ENCODE measurements around the gene TSPAN16.
"Not testable (repeated sequence)": the region's sequence is repeated elsewhere in the genome, so short reads cannot be mapped to it uniquely, and the experiment has no call there.

Gene TSPAN16

GRCh38 chr19:11347546-11348039 lies 51.6 kb downstream of the TSPAN16 start:
- H3K4me1 ChIP-seq (ENCODE audit: low read length): 0 out of 2 replicates have a peak, but pooled peaks cover 4% of the 10 kb centered on the region
- TF ChIP-seq EZH2phosphoT487 (IDR thresholded peaks at IDR 0.05; ENCODE audit: low read length) (no peak), EZH2 (optimal IDR thresholded peaks at IDR 0.05; ENCODE audit: low read depth, low read length) (no peak), CTCF (IDR thresholded peaks at IDR 0.05; ENCODE audit: low read length) (no peak)
- H3K27me3 ChIP-seq (replicated peaks; ENCODE audit: insufficient read depth, low read length): 0 out of 2 replicates have a peak, but pooled peaks cover 4% of the 10 kb centered on the region
- H2AFZ ChIP-seq (ENCODE audit: low read length): no peak overlapping the region
- no peaks in the 10 kb centered on the region for H4K20me1 ChIP-seq (ENCODE audit: insufficient read depth, low read length)
- H3K27ac ChIP-seq (ENCODE audit: low read length): no peak overlapping the region
- H3K36me3 ChIP-seq (replicated peaks; ENCODE audit: insufficient read depth, low read length): no peaks in the 10 kb centered on the region
- peaks cover 6% of the 10 kb centered on the region; the same call in 1 of the 2 replicates for H3F3A ChIP-seq (ENCODE audit: insufficient read depth, low read length)
- no peak overlapping the region for H3K9ac ChIP-seq (ENCODE audit: low read length)
- no peaks in the 10 kb centered on the region for H3K9me2 ChIP-seq (replicated peaks; ENCODE audit: insufficient read depth, low read length)
- no peaks in the 10 kb centered on the region for H3K79me2 ChIP-seq (ENCODE audit: low read length)
- no peaks in the 10 kb centered on the region for H3K9me3 ChIP-seq (replicated peaks; ENCODE audit: insufficient read depth, low read length)
- DNase-seq: no peak
- no peak overlapping the region for H3K4me3 ChIP-seq (ENCODE audit: low read length)
- H3K4me2 ChIP-seq (ENCODE audit: low read depth, low read length): no peak overlapping the region

- Histone ChIP-seq H3K4me3 (ENCODE audit: low read length) (no peak overlapping the region), H3K4me1 (ENCODE audit: low read length) (0 out of 2 replicates have a peak, but pooled peaks cover 4% of the 10 kb centered on the region), H4K20me1 (ENCODE audit: insufficient read depth, low read length) (no peaks in the 10 kb centered on the region), H3K9me3 (replicated peaks; ENCODE audit: insufficient read depth, low read length) (no peaks in the 10 kb centered on the region), H3K9ac (ENCODE audit: low read length) (no peak overlapping the region), H3K36me3 (replicated peaks; ENCODE audit: insufficient read depth, low read length) (no peaks in the 10 kb centered on the region), H3K79me2 (ENCODE audit: low read length) (no peaks in the 10 kb centered on the region), H3F3A (ENCODE audit: insufficient read depth, low read length) (peaks cover 6% of the 10 kb centered on the region; the same call in 1 of the 2 replicates), H3K27me3 (replicated peaks; ENCODE audit: insufficient read depth, low read length) (peaks cover 4% of the 10 kb centered on the region; the same call in 1 of the 2 replicates), H2AFZ (ENCODE audit: low read length) (no peak overlapping the region), H3K9me2 (replicated peaks; ENCODE audit: insufficient read depth, low read length) (no peaks in the 10 kb centered on the region), H3K27ac (ENCODE audit: low read length) (no peak overlapping the region), H3K4me2 (ENCODE audit: low read depth, low read length) (no peak overlapping the region)
- no peak for DNase-seq
- TF ChIP-seq CTCF (IDR thresholded peaks at IDR 0.05; ENCODE audit: low read length) (no peak), EZH2 (optimal IDR thresholded peaks at IDR 0.05; ENCODE audit: low read depth, low read length) (no peak), EZH2phosphoT487 (IDR thresholded peaks at IDR 0.05; ENCODE audit: low read length) (no peak)
These were observed 53.2 kb downstream of the TSPAN16 start for GRCh38 chr19:11349171-11349570.

- H3K9ac ChIP-seq (ENCODE audit: low read length); H3K27ac ChIP-seq (ENCODE audit: low read length); H3K36me3 ChIP-seq (replicated peaks; ENCODE audit: insufficient read depth, low read length); H3K79me2 ChIP-seq (ENCODE audit: low read length); H4K20me1 ChIP-seq (ENCODE audit: insufficient read depth, low read length); DNase-seq; H3K4me2 ChIP-seq (ENCODE audit: low read depth, low read length); H2AFZ ChIP-seq (ENCODE audit: low read length); H3F3A ChIP-seq (ENCODE audit: insufficient read depth, low read length); H3K4me3 ChIP-seq (ENCODE audit: low read length); H3K9me3 ChIP-seq (replicated peaks; ENCODE audit: insufficient read depth, low read length); H3K9me2 ChIP-seq (replicated peaks; ENCODE audit: insufficient read depth, low read length); H3K4me1 ChIP-seq (ENCODE audit: low read length): not testable (repeated sequence)
- H3K27me3 ChIP-seq (replicated peaks; ENCODE audit: insufficient read depth, low read length): peaks cover 26% of the 10 kb centered on the region
These were observed 58.1 kb downstream of the TSPAN16 start for GRCh38 chr19:11354102-11354501.

Measured in MM.1S (cell line).